ENCODE results near the gene GNAZ.

Gene GNAZ

DNA sequence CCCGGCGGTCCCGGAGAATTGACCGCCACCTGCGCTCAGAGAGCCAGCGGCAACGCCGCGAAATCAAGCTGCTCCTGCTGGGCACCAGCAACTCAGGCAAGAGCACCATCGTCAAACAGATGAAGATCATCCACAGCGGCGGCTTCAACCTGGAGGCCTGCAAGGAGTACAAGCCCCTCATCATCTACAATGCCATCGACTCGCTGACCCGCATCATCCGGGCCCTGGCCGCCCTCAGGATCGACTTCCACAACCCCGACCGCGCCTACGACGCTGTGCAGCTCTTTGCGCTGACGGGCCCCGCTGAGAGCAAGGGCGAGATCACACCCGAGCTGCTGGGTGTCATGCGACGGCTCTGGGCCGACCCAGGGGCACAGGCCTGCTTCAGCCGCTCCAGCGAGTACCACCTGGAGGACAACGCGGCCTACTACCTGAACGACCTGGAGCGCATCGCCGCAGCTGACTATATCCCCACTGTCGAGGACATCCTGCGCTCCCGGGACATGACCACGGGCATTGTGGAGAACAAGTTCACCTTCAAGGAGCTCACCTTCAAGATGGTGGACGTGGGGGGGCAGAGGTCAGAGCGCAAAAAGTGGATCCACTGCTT lies 25.5 kb downstream of the GNAZ start:
- no peak for DNase-seq

GRCh38 chr22:23097412-23098229 lies 27.3 kb downstream of the GNAZ start:
- no peak for DNase-seq

GRCh38 chr22:23098230-23098705 lies 27.9 kb downstream of the GNAZ start:
- no peak for DNase-seq

GRCh38 chr22:23098718-23099530 lies 28.6 kb downstream of the GNAZ start:
- no peak for DNase-seq

- no peak for DNase-seq
Measured at GRCh38 chr22:23099531-23099804, 29.1 kb downstream of the GNAZ start.

DNA sequence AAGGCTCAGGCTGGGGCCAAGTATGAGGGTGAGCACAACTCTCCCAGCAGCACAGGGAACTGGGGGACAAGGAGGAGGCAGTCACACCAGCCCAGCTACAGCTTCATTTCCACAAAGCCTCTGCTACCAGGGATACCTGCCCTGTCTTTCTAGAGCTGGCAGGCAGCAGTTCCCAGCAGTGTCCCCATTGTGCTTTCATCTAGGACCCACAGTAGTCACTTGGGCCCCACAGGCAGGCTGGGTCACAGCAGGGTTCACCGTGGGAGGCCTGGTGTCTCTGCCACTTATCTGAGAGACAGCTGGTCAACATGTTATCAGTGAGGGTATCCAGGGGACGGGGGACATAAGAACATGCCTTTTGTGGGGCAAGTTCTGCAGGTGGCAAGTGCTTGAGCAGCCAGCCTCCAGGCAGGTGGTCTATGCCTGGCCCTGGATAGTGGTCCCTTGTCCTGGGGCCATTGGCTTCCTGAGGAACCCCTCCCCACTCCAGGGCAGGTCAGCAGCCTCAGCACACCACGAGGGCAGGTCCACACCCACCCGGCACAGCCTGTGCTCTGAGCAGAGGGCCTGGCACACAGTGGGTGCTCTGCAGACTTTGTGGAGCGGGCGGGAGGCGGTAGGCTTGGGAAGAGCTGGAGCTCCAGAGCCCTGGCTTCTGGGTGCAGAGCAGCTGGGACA lies 29.9 kb downstream of the GNAZ start:
- no peak for DNase-seq

DNA sequence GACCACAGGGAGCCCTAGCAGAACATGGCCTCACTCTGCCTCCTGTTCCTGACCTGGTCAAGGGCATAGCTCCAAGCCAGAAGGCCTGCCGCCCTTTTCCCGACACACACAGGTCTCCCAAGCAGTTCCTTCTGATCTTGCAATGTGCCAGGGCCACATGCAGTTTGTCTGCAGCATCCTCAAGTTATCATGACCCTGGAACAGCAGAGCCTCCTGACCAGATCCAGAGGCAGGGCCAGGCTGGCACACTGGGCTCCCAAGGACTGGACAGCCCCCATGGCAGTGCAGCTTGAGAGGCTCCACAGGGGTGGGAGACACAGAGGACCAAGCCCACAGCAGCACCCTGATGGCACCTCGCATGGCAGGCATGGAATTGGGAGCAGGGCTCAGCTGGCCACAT lies 31.2 kb downstream of the GNAZ start:
- DNase-seq, result no peak

GRCh38 chr22:23102002-23102655 lies 31.8 kb downstream of the GNAZ start:
- DNase-seq, result no peak

GRCh38 chr22:23102776-23103175 lies 32.5 kb downstream of the GNAZ start:
- DNase-seq, result no peak

DNA sequence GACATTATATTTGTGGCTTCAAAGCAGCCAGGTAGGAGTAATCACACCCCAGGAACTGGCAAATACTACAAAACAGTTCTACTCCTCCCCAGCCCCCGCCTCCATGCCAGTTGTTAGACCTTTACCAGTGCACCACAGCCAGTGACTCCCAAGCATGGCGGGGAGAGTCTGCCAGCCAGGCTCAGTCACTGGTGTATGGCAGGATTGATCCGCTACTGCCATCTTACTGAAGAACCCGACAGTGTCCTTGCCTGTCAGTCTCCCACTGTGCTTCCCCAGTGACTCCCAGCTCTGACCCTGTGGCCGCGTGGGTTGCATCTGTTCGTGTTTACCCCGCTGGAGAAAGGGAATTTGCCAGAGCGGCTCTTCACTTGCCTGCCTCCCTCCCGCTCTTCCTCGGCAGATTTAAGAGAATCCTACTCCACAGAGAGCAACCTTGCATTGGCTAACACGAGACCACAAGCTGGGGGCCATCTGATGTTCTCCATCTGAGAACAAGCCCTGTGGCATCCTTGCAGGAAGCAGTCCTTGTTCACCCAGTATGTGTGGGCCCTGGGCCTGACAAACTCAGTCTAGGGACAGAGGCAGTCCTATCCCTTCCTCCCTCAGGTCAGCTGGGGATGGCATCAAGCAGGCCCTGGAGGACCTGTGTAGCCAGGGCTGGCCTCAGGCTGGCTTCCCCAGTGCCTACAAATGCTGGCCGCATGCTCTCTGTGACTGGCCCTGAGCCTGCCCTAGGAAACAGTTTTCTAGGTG lies 33.1 kb downstream of the GNAZ start:
- no peak for DNase-seq

DNA sequence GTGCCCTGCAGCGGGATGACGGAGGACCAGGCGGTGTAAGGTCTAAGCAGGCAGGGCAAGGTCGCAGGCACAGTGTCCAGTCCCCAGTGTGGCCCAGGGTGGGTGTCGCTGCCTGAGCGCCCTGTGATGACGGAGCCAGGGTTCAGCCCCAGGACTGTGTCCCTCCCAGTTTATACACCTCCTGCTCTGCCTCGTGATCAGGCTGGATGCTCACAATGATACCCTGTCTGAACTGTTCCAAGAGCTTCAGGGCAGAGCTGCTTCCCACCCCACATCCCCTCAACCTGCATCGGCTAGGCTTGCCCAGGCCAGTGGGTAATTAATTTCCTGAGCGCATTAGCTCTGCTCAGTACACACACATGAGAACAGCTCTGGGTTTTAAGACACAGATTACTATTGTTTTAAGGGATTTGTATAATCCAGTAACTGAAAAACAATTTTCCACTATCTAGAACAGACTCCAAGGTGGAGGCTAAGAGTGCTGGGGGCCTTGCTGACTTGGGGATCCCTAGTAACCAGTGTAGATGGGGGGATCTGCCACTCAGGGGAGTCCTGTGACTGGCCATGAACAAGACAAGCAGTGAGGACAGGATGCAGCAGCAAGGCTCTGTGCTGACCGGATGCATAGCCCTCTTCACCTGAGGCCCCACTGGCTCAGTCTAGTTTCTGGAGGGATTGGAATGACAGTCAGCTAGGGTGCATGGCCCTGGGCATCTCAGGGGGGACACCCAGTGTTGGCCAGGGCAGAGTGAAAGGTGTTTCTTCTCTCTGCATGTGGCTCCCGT lies 34.1 kb downstream of the GNAZ start:
- no peak for DNase-seq

- DNase-seq, result no peak
Measured at GRCh38 chr22:23105304-23105703, 35.0 kb downstream of the GNAZ start.

DNA sequence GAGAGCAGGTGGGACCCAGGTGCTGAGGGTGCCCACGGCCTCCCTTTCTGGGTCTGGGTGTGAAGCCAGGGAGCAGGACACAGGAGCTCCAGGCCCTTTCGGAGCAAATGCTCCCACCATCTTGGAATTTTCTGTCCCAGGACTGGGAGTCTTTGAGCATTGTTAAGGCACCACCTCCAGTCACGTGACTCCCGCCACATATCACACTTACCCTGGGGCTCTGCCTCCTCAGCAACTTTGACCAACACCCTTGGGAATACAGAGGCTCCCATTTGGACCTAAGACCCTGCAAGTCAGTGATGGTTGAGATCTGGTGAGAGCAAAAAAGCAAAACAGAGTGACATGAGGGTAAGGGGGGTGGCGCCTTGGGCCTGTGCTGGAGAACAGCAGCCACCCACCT lies 35.6 kb downstream of the GNAZ start:
- no peak for DNase-seq

GRCh38 chr22:23106344-23106743 lies 36.0 kb downstream of the GNAZ start:
- DNase-seq, result no peak

- DNase-seq, result no peak
Measured at GRCh38 chr22:23106906-23107367, 36.6 kb downstream of the GNAZ start.

GRCh38 chr22:23107487-23108248 lies 37.3 kb downstream of the GNAZ start:
- no peak for DNase-seq

DNA sequence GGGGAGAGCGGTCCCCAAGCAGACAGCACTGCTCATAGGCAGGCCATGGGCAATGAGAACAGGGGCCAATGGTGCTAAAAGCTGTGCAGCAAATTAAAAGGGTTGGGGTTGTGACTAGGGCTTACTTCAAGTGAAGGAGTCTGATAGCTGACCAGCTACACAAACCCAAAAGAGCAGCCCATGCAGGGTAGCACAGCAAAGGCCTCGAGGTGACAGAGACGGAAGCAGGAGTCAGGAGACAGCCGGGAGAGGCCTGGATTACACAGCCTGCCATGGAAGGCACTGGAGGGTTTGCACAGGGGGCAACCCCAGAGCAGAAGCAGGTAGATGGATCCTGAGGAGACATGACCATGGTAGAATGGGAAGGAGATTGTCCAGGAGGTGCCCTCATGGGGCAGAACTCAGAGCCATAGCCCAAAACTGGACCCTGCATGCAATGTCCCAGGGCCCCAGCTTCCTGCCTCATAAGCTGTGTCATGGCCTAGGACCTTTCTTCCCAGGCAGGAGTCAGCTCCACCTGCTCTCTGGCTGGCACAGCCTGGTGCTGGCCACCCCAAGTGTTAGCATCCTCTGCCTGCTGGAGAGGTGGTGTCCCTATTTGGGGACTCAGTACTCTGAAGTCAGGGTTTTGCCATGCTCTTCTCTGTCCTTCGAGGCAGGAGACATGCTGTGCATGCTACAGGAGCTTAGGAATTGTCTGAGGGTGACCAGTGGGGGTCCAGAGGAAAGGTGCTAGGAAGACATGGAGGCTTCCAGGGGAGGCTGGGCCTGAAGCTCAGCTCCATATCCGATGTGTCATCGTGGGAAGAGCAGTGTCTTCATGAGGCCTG lies 38.1 kb downstream of the GNAZ start:
- DNase-seq, result no peak

DNA sequence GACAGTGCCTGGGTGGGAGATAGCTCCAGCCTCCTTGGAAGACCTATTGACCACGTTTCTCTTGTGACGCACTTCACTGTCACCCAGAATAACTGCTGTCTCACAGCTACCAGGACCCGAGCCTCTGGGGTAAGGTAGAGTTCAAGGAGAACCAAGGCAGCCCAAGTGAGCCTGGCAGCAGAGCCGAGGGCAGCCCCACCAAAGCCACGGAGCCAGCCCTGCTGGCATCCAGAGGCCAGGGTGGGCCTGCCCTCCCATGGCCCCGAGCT lies 38.7 kb downstream of the GNAZ start:
- no peak for DNase-seq

DNA sequence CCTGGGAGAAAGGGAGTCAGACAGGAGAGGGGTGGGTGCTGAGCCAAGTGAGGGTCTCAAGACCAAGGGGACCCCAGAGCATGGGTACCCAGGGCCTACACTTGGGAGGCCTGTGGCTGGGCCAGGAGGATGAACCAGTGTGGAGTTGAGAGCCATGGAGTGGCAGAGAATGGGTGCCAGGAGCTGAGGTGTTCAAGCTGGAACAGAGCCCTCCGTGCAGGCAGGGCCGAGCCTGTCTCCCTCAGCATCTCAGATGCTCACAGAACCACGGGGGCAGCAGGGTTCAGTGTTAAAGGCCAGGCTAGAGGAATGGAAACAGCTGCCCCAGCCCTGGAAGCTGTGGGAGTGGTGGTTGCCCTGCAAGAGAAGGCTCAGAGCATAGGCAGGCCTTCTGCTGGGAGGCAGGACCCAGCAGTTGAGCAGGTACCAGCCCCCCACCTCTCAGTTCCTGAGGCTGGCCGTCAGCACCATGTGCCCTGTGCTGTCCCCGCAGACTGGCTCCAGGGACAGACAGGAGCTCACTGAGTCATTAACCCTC lies 39.2 kb downstream of the GNAZ start:
- DNase-seq, result no peak

Data from NCI-H187 treated with DMSO at 0.1 percent for 48 hours (cell line).